GM19328 (cell line): ENCODE measurements around the gene XIST.
"Not testable (repeated sequence)": the region's sequence is repeated elsewhere in the genome, so short reads cannot be mapped to it uniquely, and the experiment has no call there.

Experiments used
- ATAC-seq: cut with Tn5 transposase; IDR thresholded peaks from one replicate; pipeline ENCODE4 v1.9.1; 2021; ENCODE audit warnings: mild to moderate bottlenecking, moderate library complexity; ENCODE audit not compliant: unreplicated experiment

XIST gene

GRCh38 chrX:73852467-73852866, at the start of gene XIST:
TSS of gene XIST (minus strand) at chrX:73852714.
- no peak for ATAC-seq

DNA sequence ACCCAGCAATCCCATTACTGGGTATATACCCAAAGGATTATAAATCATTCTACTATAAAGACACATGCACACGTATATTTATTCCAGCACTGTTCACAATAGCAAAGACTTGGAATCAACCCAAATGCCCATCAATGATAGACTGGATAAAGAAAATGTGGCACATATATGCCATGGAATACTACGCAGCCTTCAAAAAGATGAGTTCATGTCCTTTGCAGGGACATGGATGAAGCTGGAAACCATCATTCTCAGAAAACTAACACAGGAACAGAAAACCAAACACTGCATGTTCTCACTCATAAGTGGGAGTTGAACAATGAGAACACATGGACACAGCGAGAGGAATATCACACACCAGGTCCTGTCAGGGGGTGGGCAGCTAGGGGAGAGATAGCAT, 45.8 kb upstream of the XIST start:
- ATAC-seq = not testable (repeated sequence)

GRCh38 chrX:73892515-73893090, 40.1 kb upstream of the XIST start:
- not testable (repeated sequence) for ATAC-seq

- not testable (repeated sequence) for ATAC-seq
These were observed 29.7 kb upstream of the XIST start for GRCh38 chrX:73882260-73882659.

DNA sequence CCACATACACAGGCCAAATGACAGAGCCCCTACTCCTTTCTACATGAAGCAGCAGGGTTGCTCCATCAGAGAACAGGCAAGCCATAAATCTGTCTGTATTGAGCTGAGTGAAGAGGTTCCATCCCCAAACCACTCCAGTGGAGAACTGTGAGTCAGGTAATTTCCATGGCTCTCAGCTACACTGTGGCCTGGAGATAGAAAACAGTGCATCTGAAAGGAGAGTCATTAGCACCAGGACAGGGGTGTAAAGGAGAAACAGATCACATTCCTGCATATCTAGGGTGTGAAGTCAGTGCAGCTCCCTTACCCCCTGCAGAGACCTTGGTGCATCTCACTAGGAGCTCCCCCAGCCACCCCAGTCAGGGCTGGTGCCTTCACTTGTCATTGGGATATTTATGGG, 25.2 kb upstream of the XIST start:
- ATAC-seq = no peak

GRCh38 chrX:73876911-73877310, 24.4 kb upstream of the XIST start:
- ATAC-seq = no peak

GRCh38 chrX:73868916-73869315, 16.4 kb upstream of the XIST start:
- ATAC-seq = no peak

DNA sequence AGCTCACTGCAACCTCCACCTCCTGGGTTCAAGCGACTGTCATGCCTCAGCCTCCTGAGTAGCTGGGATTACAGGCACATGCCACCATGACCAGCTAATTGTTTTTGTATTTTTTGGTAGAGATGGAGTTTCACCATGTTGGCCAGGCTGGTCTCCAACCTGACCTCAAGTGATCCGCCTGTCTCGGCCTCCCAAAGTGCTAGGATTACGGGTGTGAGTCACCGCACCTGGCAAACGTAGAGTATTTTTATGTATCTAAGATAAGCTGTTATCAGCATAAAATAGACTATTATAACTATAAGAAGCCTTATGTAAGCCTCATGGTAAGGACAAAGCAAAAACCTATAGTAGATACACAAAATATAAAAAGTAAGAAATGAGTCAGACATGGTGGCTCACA, 14.6 kb upstream of the XIST start:
- no peak for ATAC-seq

GRCh38 chrX:73863852-73864251, 11.3 kb upstream of the XIST start:
- no peak for ATAC-seq

- no peak for ATAC-seq
These were observed 10.8 kb upstream of the XIST start for GRCh38 chrX:73863268-73863667.

DNA sequence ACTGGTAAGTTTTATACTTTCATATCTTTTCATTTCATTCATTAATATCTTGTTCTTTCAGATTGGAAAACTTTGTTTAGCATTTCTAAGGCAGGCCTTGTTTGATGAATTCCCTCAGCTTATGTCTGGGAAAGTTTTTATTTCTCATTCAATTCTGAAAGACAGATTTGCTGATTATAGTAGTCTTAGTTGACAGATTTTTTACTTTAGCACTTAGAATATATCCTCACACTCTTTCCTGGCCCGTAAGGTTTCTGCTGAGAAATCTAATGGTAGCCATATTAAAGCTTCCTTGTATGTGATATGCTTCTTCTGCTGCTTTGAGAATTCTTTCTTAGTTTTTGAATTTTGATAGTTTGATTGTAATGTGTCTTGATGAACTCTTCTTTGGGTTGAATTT, 7.1 kb upstream of the XIST start:
- no peak for ATAC-seq

DNA sequence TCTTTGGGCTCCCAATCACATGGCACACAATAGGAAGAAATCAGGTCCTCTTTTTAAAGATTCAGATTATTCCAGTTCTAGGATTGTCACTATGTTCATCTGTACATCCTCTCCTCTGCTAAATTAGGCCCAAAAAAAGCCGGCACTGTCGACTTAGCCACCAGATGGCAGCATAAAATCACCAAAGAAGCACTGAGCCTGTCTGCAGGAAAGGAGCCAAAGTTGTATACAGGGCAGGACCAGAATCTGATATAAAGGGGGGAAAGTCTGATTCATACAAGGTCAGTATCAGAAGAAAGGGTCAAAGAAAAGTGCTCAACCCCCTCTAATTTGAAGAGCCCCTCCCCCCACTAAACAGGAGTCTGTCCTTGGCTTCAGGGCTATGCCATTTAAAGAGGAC, 3.0 kb upstream of the XIST start:
- no peak for ATAC-seq

DNA sequence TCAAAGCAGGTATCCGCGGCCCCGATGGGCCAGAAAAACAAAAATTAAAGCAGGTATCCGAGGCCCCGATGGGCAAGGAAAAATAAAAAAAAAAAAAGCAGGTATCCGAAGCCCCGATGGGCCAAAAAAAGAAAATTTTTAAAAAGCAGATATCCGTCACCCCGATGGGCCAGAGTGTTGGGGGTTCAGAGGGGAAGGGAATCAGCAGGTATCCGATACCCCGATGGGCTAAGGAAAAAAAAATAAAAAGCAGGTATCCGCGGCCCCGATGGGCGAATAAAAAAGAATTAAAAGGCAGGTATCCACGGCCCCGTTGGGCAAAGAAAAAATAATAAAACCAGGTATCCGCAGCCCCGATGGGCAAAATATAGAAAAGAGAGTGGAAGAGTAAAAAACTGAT, 492 bp downstream of the XIST start:
- no peak for ATAC-seq

DNA sequence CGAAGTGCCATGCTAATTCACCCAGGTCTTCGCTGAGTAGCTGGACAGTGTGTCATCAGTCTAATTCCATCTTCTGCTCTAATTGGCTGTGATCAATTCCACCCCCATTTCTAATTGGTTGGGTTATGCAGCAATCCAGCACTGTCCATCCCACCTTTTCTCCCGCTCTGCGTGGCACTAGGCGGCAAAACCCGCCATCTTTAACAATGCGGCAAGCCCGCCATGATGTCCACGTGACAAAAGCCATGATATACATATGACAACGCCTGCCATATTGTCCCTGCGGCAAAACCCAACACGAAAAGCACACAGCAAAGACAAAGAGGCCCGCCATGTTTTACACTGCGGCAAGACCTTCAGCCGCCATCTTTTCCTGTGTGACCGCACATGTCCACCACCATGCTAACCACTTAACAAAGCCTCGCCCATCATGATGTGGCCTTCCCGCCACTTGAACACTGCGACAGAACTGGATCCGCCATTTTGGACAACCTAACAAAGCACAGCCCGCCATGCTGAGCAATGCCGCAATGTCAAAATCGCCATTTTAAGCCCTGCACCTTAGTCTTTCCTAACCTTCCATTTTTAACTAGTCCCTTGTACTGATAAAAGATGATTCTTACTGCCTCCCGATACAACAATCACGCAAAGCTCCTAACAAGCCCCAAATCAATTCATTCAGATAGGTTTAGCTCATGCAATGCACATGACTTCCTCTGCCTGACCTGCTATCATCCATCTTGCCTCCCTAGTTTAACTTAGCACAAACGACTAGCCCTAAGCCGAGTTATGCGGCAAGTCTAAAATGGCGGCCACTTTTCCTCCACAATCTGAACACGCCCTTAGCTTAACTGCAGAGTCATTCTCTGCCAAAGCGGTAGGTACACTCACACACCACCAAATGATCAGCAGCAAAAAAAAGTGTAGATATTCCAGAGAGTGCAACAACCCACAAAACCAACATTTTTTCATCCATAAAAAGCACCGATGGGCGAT, 1.2 kb downstream of the XIST start:
- ATAC-seq = peak; percentile 75

- no peak for ATAC-seq
These were observed 2.1 kb downstream of the XIST start for GRCh38 chrX:73850124-73851013.

GRCh38 chrX:73849073-73849472, 3.4 kb downstream of the XIST start:
- no peak for ATAC-seq

- ATAC-seq = no peak
These were observed 4.5 kb downstream of the XIST start for GRCh38 chrX:73847991-73848390.

DNA sequence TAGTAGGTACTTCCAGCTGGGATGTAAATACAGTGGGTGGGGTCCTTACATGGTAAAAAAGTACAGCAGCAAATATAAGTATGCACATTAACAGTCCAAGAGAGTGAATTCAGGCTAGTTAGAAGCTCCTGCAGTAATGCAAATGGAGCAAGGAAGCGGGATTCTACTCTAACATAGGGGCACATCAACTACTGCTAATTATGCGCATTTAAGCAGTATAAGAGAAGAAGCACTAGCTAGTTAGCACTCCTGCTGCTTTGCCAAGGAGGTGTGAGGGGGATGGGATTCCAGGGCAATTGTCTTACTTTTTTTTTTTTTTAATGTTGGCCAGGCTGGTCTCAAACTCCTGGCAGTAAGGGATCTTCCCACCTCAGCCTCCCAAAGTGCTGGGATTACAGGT, 5.4 kb downstream of the XIST start:
- ATAC-seq = no peak

- ATAC-seq = no peak
These were observed 9.8 kb downstream of the XIST start for GRCh38 chrX:73842541-73843234.

- no peak for ATAC-seq
These were observed 11.2 kb downstream of the XIST start for GRCh38 chrX:73841337-73841736.
